Nephron progenitor cell (in vitro differentiated cells): ENCODE measurements around the gene ILDR2.

Experiments
- DNase-seq: peaks from one replicate; pipeline ENCODE4 v3.0.0; 2021
- H3K27ac Mint-ChIP-seq: 2 replicates; pipeline ENCODE4 v1.8.0; 2021; ENCODE audit warnings: mild to moderate bottlenecking, moderate library complexity, mixed read lengths
- H3K27me3 Mint-ChIP-seq: 2 replicates; pipeline ENCODE4 v1.8.0; 2021; ENCODE audit warnings: mild to moderate bottlenecking, low read depth, mixed read lengths; ENCODE audit not compliant: poor library complexity
- H3K36me3 Mint-ChIP-seq: 2 replicates; pipeline ENCODE4 v1.8.0; 2021; ENCODE audit warnings: low read depth, mixed read lengths
- H3K4me1 Mint-ChIP-seq: 2 replicates; pipeline ENCODE4 v1.8.0; 2021; ENCODE audit warnings: mixed read lengths
- H3K4me3 Mint-ChIP-seq: 2 replicates; pipeline ENCODE4 v1.8.0; 2021; ENCODE audit warnings: mild to moderate bottlenecking, moderate library complexity, mixed read lengths
- H3K9me3 Mint-ChIP-seq: 2 replicates; pipeline ENCODE4 v1.8.0; 2021; ENCODE audit warnings: mild to moderate bottlenecking, moderate library complexity, mixed read lengths
- CTCF ChIP-seq: fragments of 200-600 bp; sonication (generic); IDR thresholded peaks from 2 replicates; pipeline ENCODE4 v1.5.0; 2021; ENCODE audit warnings: antibody characterized with exemption

Gene ILDR2

GRCh38 chr1:166918088-166918955, 57.0 kb downstream of the ILDR2 start:
- Mint-ChIP-seq H3K27me3 (peaks cover 65% of the 10 kb centered on the region), H3K4me3 (no peak overlapping the region), H3K9me3 (peaks cover 12% of the 10 kb centered on the region), H3K4me1 (no peaks in the 10 kb centered on the region), H3K36me3 (no peaks in the 10 kb centered on the region), H3K27ac (no peak overlapping the region)
- no peak for DNase-seq
- no peak for TF ChIP-seq CTCF

GRCh38 chr1:166915941-166916340, 59.4 kb downstream of the ILDR2 start:
- TF ChIP-seq CTCF, result no peak
- DNase-seq, result no peak
- Mint-ChIP-seq H3K4me3 (no peak overlapping the region), H3K36me3 (peaks cover 15% of the 10 kb centered on the region), H3K27me3 (peaks cover 41% of the 10 kb centered on the region), H3K9me3 (peaks cover 28% of the 10 kb centered on the region), H3K4me1 (peaks cover 4% of the 10 kb centered on the region), H3K27ac (no peak overlapping the region)

- Mint-ChIP-seq H3K27me3 (peaks cover 34% of the 10 kb centered on the region), H3K4me3 (no peak overlapping the region), H3K4me1 (peaks cover 4% of the 10 kb centered on the region), H3K9me3 (peaks cover 28% of the 10 kb centered on the region), H3K27ac (no peak overlapping the region), H3K36me3 (peaks cover 16% of the 10 kb centered on the region)
- no peak for DNase-seq
- no peak for TF ChIP-seq CTCF
Measured at GRCh38 chr1:166915042-166915441, 60.3 kb downstream of the ILDR2 start.

- no peak overlapping the region for H3K4me3 Mint-ChIP-seq
- H3K27ac Mint-ChIP-seq, result no peak overlapping the region
- H3K36me3 Mint-ChIP-seq, result peaks cover 16% of the 10 kb centered on the region
- peaks cover 22% of the 10 kb centered on the region for H3K9me3 Mint-ChIP-seq
- DNase-seq, result no peak
- H3K27me3 Mint-ChIP-seq, result peaks cover 24% of the 10 kb centered on the region
- H3K4me1 Mint-ChIP-seq, result peaks cover 4% of the 10 kb centered on the region
- TF ChIP-seq CTCF, result no peak
Measured at GRCh38 chr1:166914111-166914510, 61.2 kb downstream of the ILDR2 start.

- no peak for TF ChIP-seq CTCF
- Mint-ChIP-seq H3K9me3 (peaks cover 22% of the 10 kb centered on the region), H3K27me3 (peaks cover 12% of the 10 kb centered on the region), H3K4me3 (no peak overlapping the region), H3K4me1 (peaks cover 4% of the 10 kb centered on the region), H3K27ac (no peak overlapping the region), H3K36me3 (peaks cover 16% of the 10 kb centered on the region)
- DNase-seq, result no peak
Measured at GRCh38 chr1:166911624-166912023, 63.7 kb downstream of the ILDR2 start.
